LoVo (cell line): ENCODE data around the gene C14orf132.

Experiments used
- DNase-seq: peaks from one replicate; pipeline ENCODE4 v3.0.0-alpha.2; 2016; ENCODE audit warnings: low spot score

Gene C14orf132

GRCh38 chr14:96120941-96121340 is 81.8 kb downstream of the C14orf132 start:
- no peak for DNase-seq

GRCh38 chr14:96121660-96122395 is 82.7 kb downstream of the C14orf132 start:
- DNase-seq = no peak

- no peak for DNase-seq
Observed at GRCh38 chr14:96122496-96122895, 83.3 kb downstream of the C14orf132 start.

GRCh38 chr14:96125536-96125935 is 86.4 kb downstream of the C14orf132 start:
- no peak for DNase-seq

GRCh38 chr14:96126339-96126782 is 87.2 kb downstream of the C14orf132 start:
- DNase-seq = no peak

GRCh38 chr14:96126783-96127271 is 87.7 kb downstream of the C14orf132 start:
- DNase-seq = no peak

- DNase-seq = no peak
Observed at GRCh38 chr14:96129128-96129736, 90.1 kb downstream of the C14orf132 start.

- DNase-seq = no peak
Observed at GRCh38 chr14:96130391-96130790, 91.2 kb downstream of the C14orf132 start.

- DNase-seq = no peak
Observed at GRCh38 chr14:96130854-96131253, 91.7 kb downstream of the C14orf132 start.

- no peak for DNase-seq
Observed at GRCh38 chr14:96131836-96132235, 92.7 kb downstream of the C14orf132 start.

- no peak for DNase-seq
Observed at GRCh38 chr14:96134508-96134907, 95.3 kb downstream of the C14orf132 start.

GRCh38 chr14:96135285-96135684 is 96.1 kb downstream of the C14orf132 start:
- peak; percentile 76 for DNase-seq

GRCh38 chr14:96136371-96137005 is 97.3 kb downstream of the C14orf132 start:
- peak; percentile 72 for DNase-seq

GRCh38 chr14:96138241-96138640 is 99.1 kb downstream of the C14orf132 start:
- no peak for DNase-seq

- no peak for DNase-seq
Observed at GRCh38 chr14:96139169-96139568, 100.0 kb downstream of the C14orf132 start.

GRCh38 chr14:96139879-96140278 is 100.7 kb downstream of the C14orf132 start:
- no peak for DNase-seq

- DNase-seq = no peak
Observed at GRCh38 chr14:96140952-96141351, 101.8 kb downstream of the C14orf132 start.
